HG03571 (cell line): Measurements from ENCODE around the gene MYBPC2.
A peak's percentile ranks its signal among the peaks of the same experiment; 100 is the strongest.
"Not testable (repeated sequence)": the region's sequence is repeated elsewhere in the genome, so short reads cannot be mapped to it uniquely, and the experiment has no call there.

Experiments
- ATAC-seq: cut with Tn5 transposase; IDR thresholded peaks from one replicate; pipeline ENCODE4 v1.9.1; 2021; ENCODE audit not compliant: unreplicated experiment

MYBPC2 gene

GRCh38 chr19:50427318-50427925, 5.3 kb upstream of the MYBPC2 start:
- ATAC-seq: no peak

GRCh38 chr19:50427997-50428425, 4.7 kb upstream of the MYBPC2 start:
- ATAC-seq: no peak

GRCh38 chr19:50428772-50429463, 3.8 kb upstream of the MYBPC2 start:
- no peak for ATAC-seq

GRCh38 chr19:50430888-50431342, 1.8 kb upstream of the MYBPC2 start:
- ATAC-seq: no peak

GRCh38 chr19:50431343-50432220, 1.1 kb upstream of the MYBPC2 start:
- peak; percentile 65 for ATAC-seq

- no peak for ATAC-seq
Measured at GRCh38 chr19:50433201-50434180, 799 bp downstream of the MYBPC2 start.

GRCh38 chr19:50434525-50434924, 1.8 kb downstream of the MYBPC2 start:
- ATAC-seq: no peak

GRCh38 chr19:50435221-50435620, 2.5 kb downstream of the MYBPC2 start:
- no peak for ATAC-seq

- ATAC-seq: no peak
Measured at GRCh38 chr19:50435627-50436026, 2.9 kb downstream of the MYBPC2 start.

- ATAC-seq: no peak
Measured at GRCh38 chr19:50437862-50438449, 5.3 kb downstream of the MYBPC2 start.

- not testable (repeated sequence) for ATAC-seq
Measured at GRCh38 chr19:50439130-50439529, 6.4 kb downstream of the MYBPC2 start.

- no peak for ATAC-seq
Measured at GRCh38 chr19:50444059-50444458, 11.4 kb downstream of the MYBPC2 start.

GRCh38 chr19:50447053-50447452, 14.4 kb downstream of the MYBPC2 start:
- ATAC-seq: no peak

- no peak for ATAC-seq
Measured at GRCh38 chr19:50447750-50448149, 15.1 kb downstream of the MYBPC2 start.

- no peak for ATAC-seq
Measured at GRCh38 chr19:50449236-50449899, 16.7 kb downstream of the MYBPC2 start.

- ATAC-seq: no peak
Measured at GRCh38 chr19:50450369-50451222, 17.9 kb downstream of the MYBPC2 start.

- no peak for ATAC-seq
Measured at GRCh38 chr19:50451223-50451534, 18.5 kb downstream of the MYBPC2 start.

- no peak for ATAC-seq
Measured at GRCh38 chr19:50453243-50453642, 20.6 kb downstream of the MYBPC2 start.

GRCh38 chr19:50455992-50456391, 23.3 kb downstream of the MYBPC2 start:
- no peak for ATAC-seq
